ENCODE results near the gene SMTNL2.

The SMTNL2 gene

GRCh38 chr17:4544951-4545216 is 39.4 kb upstream of the SMTNL2 start:
- in situ Hi-C loops (cut with HindIII; ENCODE audit: low sequenced_read_pairs), result no loop called here

GRCh38 chr17:4545217-4545951 is 38.9 kb upstream of the SMTNL2 start:
- in situ Hi-C loops (cut with HindIII; ENCODE audit: low sequenced_read_pairs), result no loop called here

- in situ Hi-C loops (cut with HindIII; ENCODE audit: low sequenced_read_pairs), result no loop called here
These were observed 37.0 kb upstream of the SMTNL2 start for GRCh38 chr17:4547118-4547906.

- in situ Hi-C loops (cut with HindIII; ENCODE audit: low sequenced_read_pairs), result no loop called here
These were observed 36.3 kb upstream of the SMTNL2 start for GRCh38 chr17:4548061-4548461.

- in situ Hi-C loops (cut with HindIII; ENCODE audit: low sequenced_read_pairs), result no loop called here
These were observed 35.4 kb upstream of the SMTNL2 start for GRCh38 chr17:4548721-4549531.

- in situ Hi-C loops (cut with HindIII; ENCODE audit: low sequenced_read_pairs), result no loop called here
These were observed 34.4 kb upstream of the SMTNL2 start for GRCh38 chr17:4549781-4550533.

GRCh38 chr17:4550534-4551039 is 33.7 kb upstream of the SMTNL2 start:
- in situ Hi-C loops (cut with HindIII; ENCODE audit: low sequenced_read_pairs), result no loop called here

GRCh38 chr17:4551141-4551540 is 33.2 kb upstream of the SMTNL2 start:
- in situ Hi-C loops (cut with HindIII; ENCODE audit: low sequenced_read_pairs), result no loop called here

- in situ Hi-C loops (cut with HindIII; ENCODE audit: low sequenced_read_pairs), result no loop called here
These were observed 32.4 kb upstream of the SMTNL2 start for GRCh38 chr17:4551796-4552525.

- in situ Hi-C loops (cut with HindIII; ENCODE audit: low sequenced_read_pairs), result no loop called here
These were observed 30.7 kb upstream of the SMTNL2 start for GRCh38 chr17:4553669-4554068.

- in situ Hi-C loops (cut with HindIII; ENCODE audit: low sequenced_read_pairs), result no loop called here
These were observed 29.8 kb upstream of the SMTNL2 start for GRCh38 chr17:4554441-4554996.

GRCh38 chr17:4554997-4555799 is 29.1 kb upstream of the SMTNL2 start, which contains the start of gene MYBBP1A:
TSS of gene MYBBP1A (minus strand) at chr17:4555384. CDS start at chr17:4555324, 60 bp downstream.
- in situ Hi-C loops (cut with HindIII; ENCODE audit: low sequenced_read_pairs), result no loop called here

- in situ Hi-C loops (cut with HindIII; ENCODE audit: low sequenced_read_pairs), result no loop called here
These were observed 28.2 kb upstream of the SMTNL2 start for GRCh38 chr17:4555873-4556759.

- in situ Hi-C loops (cut with HindIII; ENCODE audit: low sequenced_read_pairs), result no loop called here
These were observed 27.3 kb upstream of the SMTNL2 start for GRCh38 chr17:4556996-4557395.

- in situ Hi-C loops (cut with HindIII; ENCODE audit: low sequenced_read_pairs), result no loop called here
These were observed 26.5 kb upstream of the SMTNL2 start for GRCh38 chr17:4557626-4558346.

- in situ Hi-C loops (cut with HindIII; ENCODE audit: low sequenced_read_pairs), result no loop called here
These were observed 25.9 kb upstream of the SMTNL2 start for GRCh38 chr17:4558347-4558971.
